ENCODE data around the gene PCDH9.

DNA sequence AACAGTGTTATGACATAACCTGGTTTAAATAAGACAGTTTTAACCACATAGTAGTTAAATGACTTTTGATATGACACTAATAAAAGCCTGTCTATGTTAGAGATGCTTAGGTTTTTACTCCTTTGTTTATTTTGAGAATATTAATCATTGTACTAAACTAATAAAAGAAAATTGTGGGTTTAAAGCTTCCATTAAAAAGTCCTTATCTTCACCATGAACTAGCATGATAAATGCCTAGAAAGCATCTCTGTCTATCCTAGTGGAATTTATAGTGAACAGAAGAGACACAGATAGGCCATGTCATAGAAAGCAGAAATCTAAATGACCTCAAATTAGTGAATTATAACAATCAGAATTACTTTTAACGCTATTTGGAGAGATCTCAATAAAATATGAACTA lies 255.2 kb downstream of the PCDH9 start:
- TF ChIP-seq, protein P1, sequence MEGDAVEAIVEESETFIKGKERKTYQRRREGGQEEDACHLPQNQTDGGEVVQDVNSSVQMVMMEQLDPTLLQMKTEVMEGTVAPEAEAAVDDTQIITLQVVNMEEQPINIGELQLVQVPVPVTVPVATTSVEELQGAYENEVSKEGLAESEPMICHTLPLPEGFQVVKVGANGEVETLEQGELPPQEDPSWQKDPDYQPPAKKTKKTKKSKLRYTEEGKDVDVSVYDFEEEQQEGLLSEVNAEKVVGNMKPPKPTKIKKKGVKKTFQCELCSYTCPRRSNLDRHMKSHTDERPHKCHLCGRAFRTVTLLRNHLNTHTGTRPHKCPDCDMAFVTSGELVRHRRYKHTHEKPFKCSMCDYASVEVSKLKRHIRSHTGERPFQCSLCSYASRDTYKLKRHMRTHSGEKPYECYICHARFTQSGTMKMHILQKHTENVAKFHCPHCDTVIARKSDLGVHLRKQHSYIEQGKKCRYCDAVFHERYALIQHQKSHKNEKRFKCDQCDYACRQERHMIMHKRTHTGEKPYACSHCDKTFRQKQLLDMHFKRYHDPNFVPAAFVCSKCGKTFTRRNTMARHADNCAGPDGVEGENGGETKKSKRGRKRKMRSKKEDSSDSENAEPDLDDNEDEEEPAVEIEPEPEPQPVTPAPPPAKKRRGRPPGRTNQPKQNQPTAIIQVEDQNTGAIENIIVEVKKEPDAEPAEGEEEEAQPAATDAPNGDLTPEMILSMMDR (IDR thresholded peaks at IDR 0.05), result no peak
- no peak for TF ChIP-seq POLR2A (IDR thresholded peaks at IDR 0.05)

All from upper lobe of left lung (tissue), 4 donors.